Lower lobe of right lung (tissue), 2 donors: ENCODE measurements around the gene RALY. TPM values are rescaled to one million over a fixed set of nuclear protein-coding genes. Genes with fewer than 3 reads are reported as not detected.

Experiments used
- ATAC-seq, 2 donors: fragments of 200-7000 bp; cut with Tn5 transposase; one replicate each; pipeline ENCODE4 v1.9.1; 2020 to 2022; ENCODE audit warnings: mild to moderate bottlenecking in 2 of 2, moderate library complexity in 2 of 2
- DNase-seq: peaks from one replicate; pipeline ENCODE4 v3.0.0-alpha.2; 2020
- H3K27ac ChIP-seq: fragments of 200-600 bp; one replicate; pipeline ENCODE4 v1.8.0; 2022
- H3K27me3 ChIP-seq: fragments of 200-600 bp; one replicate; pipeline ENCODE4 v1.8.0; 2022; ENCODE audit warnings: low read depth
- H3K36me3 ChIP-seq: fragments of 200-600 bp; one replicate; pipeline ENCODE4 v1.8.0; 2022; ENCODE audit warnings: mild to moderate bottlenecking
- H3K4me1 ChIP-seq: fragments of 200-600 bp; one replicate; pipeline ENCODE4 v1.8.0; 2022
- H3K4me3 ChIP-seq: fragments of 200-600 bp; one replicate; pipeline ENCODE4 v1.8.0; 2022; ENCODE audit warnings: mild to moderate bottlenecking
- H3K9me3 ChIP-seq: fragments of 200-600 bp; one replicate; pipeline ENCODE4 v1.8.0; 2022
- CTCF ChIP-seq: fragments of 200-600 bp; IDR thresholded peaks from one replicate; pipeline ENCODE4 v1.8.0; 2022; ENCODE audit warnings: antibody characterized with exemption, mild to moderate bottlenecking
- intact Hi-C: fragments of 100-400 bp; cut with DNase I; formaldehyde crosslinking; loops from one replicate; pipeline ENCODE4 v1.11.0; 2022
- total RNA-seq: library from RNA; stranded (reverse); fragmentation: NEBNext Ultra II Directional; extraction: Animal tissue kit (Norgen Biotek cat#: 25700); gene quantifications from one replicate; pipeline ENCODE4 v1.2.1, GENCODE V29; 2021
- donor health status: DM: no; HTN: yes; CAD: no; lungs with severe emphysema.

Gene RALY
- total RNA-seq, 1 donor from 2014 or later = 124 TPM

- H3K27me3 ChIP-seq = no peaks in the 10 kb centered on the region
- H3K4me1 ChIP-seq = peaks cover 28% of the 10 kb centered on the region
- H3K4me3 ChIP-seq = no peak overlapping the region
- H3K27ac ChIP-seq = no peak overlapping the region
- DNase-seq (no peak), ATAC-seq (no peak)
- intact Hi-C loops = loop anchor here (10.0 kb wide), 1 partner anchor 126 kb away; no protein-coding TSS in a partner anchor
- H3K36me3 ChIP-seq = peaks cover 10% of the 10 kb centered on the region
- no peaks in the 10 kb centered on the region for H3K9me3 ChIP-seq
- TF ChIP-seq CTCF = no peak
Measured at GRCh38 chr20:34060970-34061369, 67.3 kb downstream of the RALY start.

- Histone ChIP-seq H3K4me1 (peaks cover 31% of the 10 kb centered on the region), H3K27ac (no peak overlapping the region), H3K9me3 (no peaks in the 10 kb centered on the region), H3K4me3 (no peak overlapping the region), H3K36me3 (peaks cover 16% of the 10 kb centered on the region), H3K27me3 (no peaks in the 10 kb centered on the region)
- no peak for TF ChIP-seq CTCF
- no peak for DNase-seq
- ATAC-seq = no peak
- intact Hi-C loops = loop anchor here (10.0 kb wide), 1 partner anchor 127 kb away; no protein-coding TSS in a partner anchor
Measured at GRCh38 chr20:34061695-34062094, 68.0 kb downstream of the RALY start.

- TF ChIP-seq CTCF = no peak
- H3K27me3 ChIP-seq = no peaks in the 10 kb centered on the region
- intact Hi-C loops = loop anchor here (10.0 kb wide), 1 partner anchor 128 kb away; no protein-coding TSS in a partner anchor
- ATAC-seq (no peak), DNase-seq (no peak)
- no peak overlapping the region for H3K4me3 ChIP-seq
- no peaks in the 10 kb centered on the region for H3K9me3 ChIP-seq
- peaks cover 19% of the 10 kb centered on the region for H3K36me3 ChIP-seq
- no peak overlapping the region for H3K27ac ChIP-seq
- peaks cover 31% of the 10 kb centered on the region for H3K4me1 ChIP-seq
Measured at GRCh38 chr20:34062570-34063482, 69.1 kb downstream of the RALY start.

GRCh38 chr20:34064286-34064685 lies 70.6 kb downstream of the RALY start:
- ATAC-seq (no peak), DNase-seq (no peak)
- H3K9me3 ChIP-seq = no peaks in the 10 kb centered on the region
- H3K4me3 ChIP-seq = no peak overlapping the region
- no peak overlapping the region for H3K27ac ChIP-seq
- H3K36me3 ChIP-seq = peaks cover 19% of the 10 kb centered on the region
- intact Hi-C loops = loop anchor here (10.0 kb wide), 1 partner anchor 129 kb away; no protein-coding TSS in a partner anchor
- H3K4me1 ChIP-seq = peaks cover 25% of the 10 kb centered on the region
- TF ChIP-seq CTCF = no peak
- H3K27me3 ChIP-seq = no peaks in the 10 kb centered on the region

- Histone ChIP-seq H3K27ac (peak overlapping the region; percentile 2), H3K27me3 (no peaks in the 10 kb centered on the region), H3K36me3 (peaks cover 19% of the 10 kb centered on the region), H3K4me1 (peaks cover 31% of the 10 kb centered on the region), H3K4me3 (no peak overlapping the region), H3K9me3 (no peaks in the 10 kb centered on the region)
- DNase-seq (no peak), ATAC-seq (no peak)
- no peak for TF ChIP-seq CTCF
- intact Hi-C loops = loop anchor here (10.0 kb wide), 1 partner anchor 130 kb away; no protein-coding TSS in a partner anchor
Measured at GRCh38 chr20:34065260-34065659, 71.5 kb downstream of the RALY start.
